Nephron (organoid): ENCODE results near the gene CDK19.
A peak's percentile ranks its signal among the peaks of the same experiment; 100 is the strongest.

ENCODE experiments used
- H3K27ac Mint-ChIP-seq, 3 experiments: 2 replicates each; pipeline ENCODE4 v1.8.0; 2020; ENCODE audit warnings: mixed read lengths in 3 of 3, mild to moderate bottlenecking in 2 of 3, moderate library complexity in 1 of 3
- H3K27me3 Mint-ChIP-seq: 2 replicates; pipeline ENCODE4 v1.8.0; 2021; ENCODE audit warnings: low read depth, mild to moderate bottlenecking, moderate library complexity, mixed read lengths
- H3K36me3 Mint-ChIP-seq: 2 replicates; pipeline ENCODE4 v1.8.0; 2020; ENCODE audit warnings: low read depth, mixed read lengths
- H3K4me1 Mint-ChIP-seq: 2 replicates; pipeline ENCODE4 v1.8.0; 2020; ENCODE audit warnings: mixed read lengths
- H3K4me3 Mint-ChIP-seq, 3 experiments: 2 replicates each; pipeline ENCODE4 v1.8.0; 2020; ENCODE audit warnings: mild to moderate bottlenecking in 3 of 3, mixed read lengths in 3 of 3, moderate library complexity in 2 of 3
- H3K9me3 Mint-ChIP-seq: 2 replicates; pipeline ENCODE4 v1.8.0; 2020; ENCODE audit warnings: mixed read lengths
- TF ChIP-seq, protein P1 (sequence below), 3 experiments: fragments of 200-600 bp; sonication (generic); IDR thresholded peaks; one replicate each; pipeline ENCODE4 v1.5.0; 2021; ENCODE audit warnings: antibody characterized with exemption in 3 of 3; ENCODE audit not compliant: unreplicated experiment in 3 of 3

Gene CDK19

DNA sequence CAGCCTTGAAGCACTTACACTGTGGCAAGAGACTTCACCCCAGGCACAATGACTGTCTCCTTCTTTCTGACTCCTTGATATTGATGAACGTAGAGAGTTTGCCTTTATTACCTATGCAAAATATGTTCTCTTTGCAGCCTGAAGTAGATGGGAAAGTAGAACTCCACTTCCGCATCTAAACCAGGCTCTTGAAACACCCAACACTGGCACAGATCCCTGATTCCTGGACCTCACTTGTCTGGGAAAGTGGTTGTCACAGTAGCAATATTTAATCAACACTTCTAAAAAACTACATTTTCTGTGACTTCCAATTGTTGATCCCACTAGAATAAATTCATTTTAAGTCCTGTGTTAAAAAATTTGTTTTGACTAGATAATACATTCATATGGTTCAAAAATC is 143.1 kb downstream of the CDK19 start:
- no peak overlapping the region for H3K4me3 Mint-ChIP-seq
- TF ChIP-seq, protein P1, sequence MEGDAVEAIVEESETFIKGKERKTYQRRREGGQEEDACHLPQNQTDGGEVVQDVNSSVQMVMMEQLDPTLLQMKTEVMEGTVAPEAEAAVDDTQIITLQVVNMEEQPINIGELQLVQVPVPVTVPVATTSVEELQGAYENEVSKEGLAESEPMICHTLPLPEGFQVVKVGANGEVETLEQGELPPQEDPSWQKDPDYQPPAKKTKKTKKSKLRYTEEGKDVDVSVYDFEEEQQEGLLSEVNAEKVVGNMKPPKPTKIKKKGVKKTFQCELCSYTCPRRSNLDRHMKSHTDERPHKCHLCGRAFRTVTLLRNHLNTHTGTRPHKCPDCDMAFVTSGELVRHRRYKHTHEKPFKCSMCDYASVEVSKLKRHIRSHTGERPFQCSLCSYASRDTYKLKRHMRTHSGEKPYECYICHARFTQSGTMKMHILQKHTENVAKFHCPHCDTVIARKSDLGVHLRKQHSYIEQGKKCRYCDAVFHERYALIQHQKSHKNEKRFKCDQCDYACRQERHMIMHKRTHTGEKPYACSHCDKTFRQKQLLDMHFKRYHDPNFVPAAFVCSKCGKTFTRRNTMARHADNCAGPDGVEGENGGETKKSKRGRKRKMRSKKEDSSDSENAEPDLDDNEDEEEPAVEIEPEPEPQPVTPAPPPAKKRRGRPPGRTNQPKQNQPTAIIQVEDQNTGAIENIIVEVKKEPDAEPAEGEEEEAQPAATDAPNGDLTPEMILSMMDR (IDR thresholded peaks at IDR 0.05; ENCODE audit: unreplicated experiment in 3 of 3) = no peak

GRCh38 chr6:110671447-110671846 is 143.8 kb downstream of the CDK19 start:
- Mint-ChIP-seq H3K36me3 (peaks cover 6% of the 10 kb centered on the region), H3K9me3 (no peaks in the 10 kb centered on the region), H3K27me3 (no peaks in the 10 kb centered on the region), H3K4me3 (no peak overlapping the region), H3K27ac (no peak overlapping the region), H3K4me1 (no peaks in the 10 kb centered on the region)
- TF ChIP-seq, protein P1 (IDR thresholded peaks at IDR 0.05; ENCODE audit: unreplicated experiment in 3 of 3) = no peak

More for the DNA sequence above, 143.1 kb downstream of the CDK19 start:
- peaks cover 4% of the 10 kb centered on the region for H3K36me3 Mint-ChIP-seq
- H3K9me3 Mint-ChIP-seq = no peaks in the 10 kb centered on the region
- H3K27me3 Mint-ChIP-seq = no peaks in the 10 kb centered on the region
- H3K4me1 Mint-ChIP-seq = no peaks in the 10 kb centered on the region
- H3K27ac Mint-ChIP-seq = no peak overlapping the region

GRCh38 chr6:110665600-110665999 is 149.7 kb downstream of the CDK19 start:
- peaks cover 19% of the 10 kb centered on the region for H3K36me3 Mint-ChIP-seq
- no peaks in the 10 kb centered on the region for H3K9me3 Mint-ChIP-seq
- TF ChIP-seq, protein P1 (IDR thresholded peaks at IDR 0.05; ENCODE audit: unreplicated experiment in 3 of 3) = no peak
- H3K27ac Mint-ChIP-seq = no peak overlapping the region
- no peaks in the 10 kb centered on the region for H3K27me3 Mint-ChIP-seq
- peaks cover 12% of the 10 kb centered on the region for H3K4me1 Mint-ChIP-seq
- no peak overlapping the region for H3K4me3 Mint-ChIP-seq

- peak overlapping the region; percentile 2 to 23 (median 9) for H3K27ac Mint-ChIP-seq
- H3K36me3 Mint-ChIP-seq = peaks cover 19% of the 10 kb centered on the region
- peaks cover 12% of the 10 kb centered on the region for H3K4me1 Mint-ChIP-seq
- TF ChIP-seq, protein P1 (IDR thresholded peaks at IDR 0.05; ENCODE audit: unreplicated experiment in 3 of 3) = no peak
- no peaks in the 10 kb centered on the region for H3K9me3 Mint-ChIP-seq
- H3K4me3 Mint-ChIP-seq = no peak overlapping the region
- no peaks in the 10 kb centered on the region for H3K27me3 Mint-ChIP-seq
Measured at GRCh38 chr6:110664933-110665332, 150.3 kb downstream of the CDK19 start.

- Mint-ChIP-seq H3K36me3 (peaks cover 19% of the 10 kb centered on the region), H3K27me3 (no peaks in the 10 kb centered on the region), H3K27ac (peak overlapping the region in 1 of 3 experiments; percentile 11), H3K4me1 (peaks cover 17% of the 10 kb centered on the region), H3K9me3 (no peaks in the 10 kb centered on the region), H3K4me3 (no peak overlapping the region)
- TF ChIP-seq, protein P1 (IDR thresholded peaks at IDR 0.05; ENCODE audit: unreplicated experiment in 3 of 3) = no peak
Measured at GRCh38 chr6:110662490-110663211, 152.6 kb downstream of the CDK19 start.

- H3K27me3 Mint-ChIP-seq = no peaks in the 10 kb centered on the region
- no peaks in the 10 kb centered on the region for H3K9me3 Mint-ChIP-seq
- TF ChIP-seq, protein P1 (IDR thresholded peaks at IDR 0.05; ENCODE audit: unreplicated experiment in 3 of 3) = no peak
- H3K27ac Mint-ChIP-seq = no peak overlapping the region
- no peak overlapping the region for H3K4me3 Mint-ChIP-seq
- peaks cover 17% of the 10 kb centered on the region for H3K36me3 Mint-ChIP-seq
- H3K4me1 Mint-ChIP-seq = peaks cover 17% of the 10 kb centered on the region
Measured at GRCh38 chr6:110661414-110661813, 153.9 kb downstream of the CDK19 start.
